Thyroid gland (tissue), 4 donors: ENCODE results near the gene LRRC8E. TPM values are rescaled to one million over a fixed set of nuclear protein-coding genes. Genes with fewer than 3 reads are reported as not detected.

ENCODE experiments used
- DNase-seq, 2 donors: peaks; one replicate each; pipeline ENCODE4 v3.0.0-alpha.2; 2019
- H3K27ac ChIP-seq, 3 donors: fragments of 200-600 bp; sonication (generic); 1 replicate in 2 of 3; 2 replicates in 1 of 3; pipeline ENCODE4 v1.5.1; 2016 to 2019; ENCODE audit warnings: mild to moderate bottlenecking in 1 of 3, moderate library complexity in 1 of 3
- H3K27me3 ChIP-seq: fragments of 200-600 bp; sonication (generic); one replicate; pipeline ENCODE4 v1.5.1; 2019
- H3K36me3 ChIP-seq, 2 donors: fragments of 200-600 bp; sonication (generic); one replicate each; pipeline ENCODE4 v1.5.1; 2016 to 2019
- H3K4me1 ChIP-seq, 2 donors: fragments of 200-600 bp; sonication (generic); one replicate each; pipeline ENCODE4 v1.5.1; 2017 to 2019
- H3K4me3 ChIP-seq, 3 donors: fragments of 200-600 bp; sonication (generic); replicated peaks in 1 of 3; 1 replicate in 2 of 3; 2 replicates in 1 of 3; pipeline ENCODE4 v1.5.1; 2016; ENCODE audit warnings: mild to moderate bottlenecking in 1 of 3
- H3K9me3 ChIP-seq: fragments of 200-600 bp; sonication (generic); one replicate; pipeline ENCODE4 v1.5.1; 2017
- POLR2A ChIP-seq, 2 donors: fragments of 450-650 bp; IDR thresholded peaks; one replicate each; pipeline ENCODE4 v1.6.1; 2017; ENCODE audit warnings: antibody characterized with exemption in 2 of 2, mild to moderate bottlenecking in 2 of 2, moderate library complexity in 1 of 2
- WGBS, 2 donors: methylation state at CpG; one replicate each; pipeline ENCODE4 v1.1.5; 2017; 5-methylcytosine and 5-hydroxymethylcytosine counted together
- intact Hi-C: fragments of 100-400 bp; cut with DNase I; formaldehyde crosslinking; loops from one replicate; pipeline ENCODE4 v1.15.1; 2023
- total RNA-seq, 4 donors: library from RNA; depleted of rRNA; stranded (reverse); fragments of >200 nt; gene quantifications; one replicate each; pipeline ENCODE4 v1.2.3, GENCODE V29; 2016
- TF ChIP-seq, protein P1 (sequence below), 6 experiments: fragments of 200-600 bp in 3 of 6; fragments of 450-650 bp in 3 of 6; sonication (generic) in 3 of 6; IDR thresholded peaks; one replicate each; pipeline ENCODE4 v1.5.1; 2016 to 2019; ENCODE audit warnings: antibody characterized with exemption in 6 of 6, mild to moderate bottlenecking in 2 of 6, inconsistent platforms in 1 of 6, moderate library complexity in 1 of 6

Gene LRRC8E
- total RNA-seq, 4 donors from 2014 or later = 1.4 to 3.3 (median 2.3) TPM

DNA sequence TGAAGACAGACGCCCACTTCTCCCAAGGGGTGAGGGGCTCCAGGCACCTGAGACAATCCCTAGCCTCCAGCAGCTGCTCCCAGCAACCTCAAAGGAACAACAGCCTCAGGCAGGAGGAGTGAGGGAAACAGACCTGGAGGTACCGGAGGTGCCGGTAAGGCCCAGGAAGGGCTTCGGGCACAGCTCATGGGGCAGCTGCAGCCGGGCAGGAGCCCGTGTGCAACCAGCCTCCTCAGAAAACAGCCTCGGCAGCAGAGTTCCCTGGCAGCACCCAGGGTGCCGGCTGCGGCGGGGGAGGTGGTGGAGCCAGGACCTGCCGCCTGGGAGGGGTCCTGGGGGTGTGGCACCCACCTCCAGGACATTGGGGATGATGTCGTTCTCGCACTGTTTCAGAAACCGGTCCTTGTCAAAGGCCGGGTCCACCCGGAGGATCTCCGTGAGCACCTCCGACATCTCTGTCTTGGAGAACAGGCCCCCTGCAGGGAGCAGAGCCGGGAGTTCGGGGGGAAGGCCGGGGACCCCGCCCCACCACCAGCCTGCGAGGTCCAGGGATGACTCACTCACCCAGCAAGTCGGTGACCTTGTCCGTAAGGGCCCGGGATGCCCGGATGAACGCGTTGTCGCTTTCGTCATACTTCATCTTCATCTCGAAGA, 44.1 kb downstream of the LRRC8E start:
- TF ChIP-seq, protein P1, sequence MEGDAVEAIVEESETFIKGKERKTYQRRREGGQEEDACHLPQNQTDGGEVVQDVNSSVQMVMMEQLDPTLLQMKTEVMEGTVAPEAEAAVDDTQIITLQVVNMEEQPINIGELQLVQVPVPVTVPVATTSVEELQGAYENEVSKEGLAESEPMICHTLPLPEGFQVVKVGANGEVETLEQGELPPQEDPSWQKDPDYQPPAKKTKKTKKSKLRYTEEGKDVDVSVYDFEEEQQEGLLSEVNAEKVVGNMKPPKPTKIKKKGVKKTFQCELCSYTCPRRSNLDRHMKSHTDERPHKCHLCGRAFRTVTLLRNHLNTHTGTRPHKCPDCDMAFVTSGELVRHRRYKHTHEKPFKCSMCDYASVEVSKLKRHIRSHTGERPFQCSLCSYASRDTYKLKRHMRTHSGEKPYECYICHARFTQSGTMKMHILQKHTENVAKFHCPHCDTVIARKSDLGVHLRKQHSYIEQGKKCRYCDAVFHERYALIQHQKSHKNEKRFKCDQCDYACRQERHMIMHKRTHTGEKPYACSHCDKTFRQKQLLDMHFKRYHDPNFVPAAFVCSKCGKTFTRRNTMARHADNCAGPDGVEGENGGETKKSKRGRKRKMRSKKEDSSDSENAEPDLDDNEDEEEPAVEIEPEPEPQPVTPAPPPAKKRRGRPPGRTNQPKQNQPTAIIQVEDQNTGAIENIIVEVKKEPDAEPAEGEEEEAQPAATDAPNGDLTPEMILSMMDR (IDR thresholded peaks at IDR 0.05) = no peak
- no peak for TF ChIP-seq POLR2A (IDR thresholded peaks at IDR 0.05)
- WGBS, 2 donors = 95 to 97% methylated on average over 21 to 23 of the region's 32 CpGs
- Histone ChIP-seq H3K4me1 (peaks cover 0 to 37% of the 10 kb centered on the region in 2 donors), H3K4me3 (no peak overlapping the region), H3K27ac (no peak overlapping the region), H3K9me3 (no peaks in the 10 kb centered on the region), H3K27me3 (no peaks in the 10 kb centered on the region), H3K36me3 (peaks cover 65 to 68% of the 10 kb centered on the region in 2 donors)
- DNase-seq = no peak
- intact Hi-C loops = no loop called here

DNA sequence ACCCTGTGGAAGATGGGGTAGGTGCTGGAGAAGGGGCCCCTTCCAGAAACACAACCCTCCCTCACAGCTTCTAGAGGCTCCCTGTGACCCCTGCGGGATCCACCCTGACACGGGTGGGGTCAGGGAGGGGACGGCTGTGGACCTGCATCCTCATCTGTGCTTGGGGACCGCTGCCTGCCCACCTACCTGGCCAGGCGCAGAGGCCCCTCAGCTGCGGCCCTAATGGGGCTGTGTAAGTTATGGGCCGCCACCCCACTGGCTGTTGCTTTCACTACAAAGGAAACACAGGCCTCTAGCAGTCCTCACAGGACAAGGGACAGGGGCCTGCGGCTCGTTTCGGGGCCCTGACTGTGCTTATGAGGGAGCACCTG, 44.6 kb downstream of the LRRC8E start:
- H3K27ac ChIP-seq = no peak overlapping the region
- peaks cover 66 to 73% of the 10 kb centered on the region in 2 donors for H3K36me3 ChIP-seq
- no peaks in the 10 kb centered on the region for H3K9me3 ChIP-seq
- no peaks in the 10 kb centered on the region for H3K27me3 ChIP-seq
- WGBS, 2 donors = 89 to 100% methylated on average over 6 to 10 of the region's 10 CpGs
- no peak overlapping the region for H3K4me3 ChIP-seq
- intact Hi-C loops = no loop called here
- DNase-seq = no peak
- peaks cover 0 to 33% of the 10 kb centered on the region in 2 donors for H3K4me1 ChIP-seq
- TF ChIP-seq, protein P1 (IDR thresholded peaks at IDR 0.05) = no peak
- TF ChIP-seq POLR2A (IDR thresholded peaks at IDR 0.05) = no peak

DNA sequence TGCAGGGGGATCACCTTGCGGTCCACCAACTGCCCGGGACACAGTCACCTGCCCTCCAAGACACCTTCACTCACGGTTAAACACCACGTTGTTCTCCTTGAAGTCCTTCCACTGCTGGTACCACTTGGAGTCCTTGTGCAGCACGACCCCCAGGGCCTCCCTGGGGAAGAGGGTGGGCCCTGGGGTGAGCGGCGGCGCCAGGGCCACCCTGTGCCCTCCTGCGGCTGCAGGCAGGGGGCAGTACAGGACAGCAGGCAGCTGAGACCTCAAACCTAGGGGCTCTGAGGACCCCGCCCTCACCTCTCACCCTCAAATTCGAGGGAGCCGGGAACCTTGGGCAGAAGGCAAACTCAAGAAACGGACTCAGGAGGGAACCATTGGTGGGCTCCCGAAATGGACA, 45.1 kb downstream of the LRRC8E start:
- Histone ChIP-seq H3K36me3 (peaks cover 66 to 74% of the 10 kb centered on the region in 2 donors), H3K9me3 (no peaks in the 10 kb centered on the region), H3K4me1 (peaks cover 0 to 28% of the 10 kb centered on the region in 2 donors), H3K27me3 (no peaks in the 10 kb centered on the region), H3K4me3 (no peak overlapping the region), H3K27ac (no peak overlapping the region)
- DNase-seq = no peak
- intact Hi-C loops = no loop called here
- WGBS, 2 donors = 90 to 91% methylated on average over 14 of the region's 14 CpGs
- TF ChIP-seq POLR2A (IDR thresholded peaks at IDR 0.05) = no peak
- TF ChIP-seq, protein P1 (IDR thresholded peaks at IDR 0.05) = no peak

DNA sequence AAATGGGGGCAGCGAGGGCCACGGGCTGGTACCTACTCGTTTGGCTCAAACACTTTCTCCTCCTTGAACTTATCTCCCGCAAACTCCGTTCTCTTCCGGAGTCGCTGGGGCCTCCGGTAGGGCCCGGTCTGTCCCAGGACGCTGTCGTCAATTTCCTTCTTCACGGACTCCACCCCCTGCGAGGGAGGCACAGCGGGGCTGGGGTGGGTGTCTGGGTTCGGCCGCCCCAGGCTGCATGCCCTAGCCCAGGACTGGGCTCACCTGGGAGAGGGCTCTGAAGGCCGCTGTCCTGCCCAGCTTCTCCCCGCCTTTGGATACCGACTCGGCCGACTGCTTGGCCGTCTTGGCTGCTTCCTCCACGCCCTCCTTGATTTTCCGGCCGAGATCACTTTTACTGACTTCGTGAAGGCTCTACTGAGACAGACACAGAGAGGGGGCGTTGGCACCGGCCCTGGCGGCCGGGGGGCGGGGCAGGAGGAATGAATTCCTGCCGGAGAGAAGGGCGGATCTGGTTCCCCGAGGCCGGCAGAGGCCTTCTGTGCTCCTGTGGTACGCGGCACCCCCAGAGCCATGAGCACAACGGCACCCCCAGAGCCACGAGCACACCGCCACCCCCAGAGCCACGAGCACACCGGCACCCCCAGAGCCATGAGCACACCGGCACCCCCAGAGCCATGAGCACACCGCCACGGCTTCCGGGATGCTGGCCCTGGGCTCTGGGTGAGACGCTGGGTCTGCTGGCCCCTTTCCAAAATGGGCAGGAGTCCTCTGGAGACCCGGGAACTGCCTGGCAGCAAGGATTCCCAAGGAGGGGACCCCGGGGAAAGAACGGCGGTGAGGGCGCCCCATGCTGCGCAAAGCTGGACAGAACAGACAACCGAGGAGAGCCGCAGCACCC, 45.8 kb downstream of the LRRC8E start:
- TF ChIP-seq, protein P1 (IDR thresholded peaks at IDR 0.05) = no peak
- no peak for TF ChIP-seq POLR2A (IDR thresholded peaks at IDR 0.05)
- Histone ChIP-seq H3K9me3 (no peaks in the 10 kb centered on the region), H3K4me3 (no peak overlapping the region), H3K36me3 (peaks cover 66 to 74% of the 10 kb centered on the region in 2 donors), H3K27ac (no peak overlapping the region), H3K27me3 (no peaks in the 10 kb centered on the region), H3K4me1 (peaks cover 6 to 29% of the 10 kb centered on the region in 2 donors)
- no peak for DNase-seq
- 93 to 97% methylated on average over 39 to 54 of the region's 55 CpGs for WGBS, 2 donors
- intact Hi-C loops = no loop called here

DNA sequence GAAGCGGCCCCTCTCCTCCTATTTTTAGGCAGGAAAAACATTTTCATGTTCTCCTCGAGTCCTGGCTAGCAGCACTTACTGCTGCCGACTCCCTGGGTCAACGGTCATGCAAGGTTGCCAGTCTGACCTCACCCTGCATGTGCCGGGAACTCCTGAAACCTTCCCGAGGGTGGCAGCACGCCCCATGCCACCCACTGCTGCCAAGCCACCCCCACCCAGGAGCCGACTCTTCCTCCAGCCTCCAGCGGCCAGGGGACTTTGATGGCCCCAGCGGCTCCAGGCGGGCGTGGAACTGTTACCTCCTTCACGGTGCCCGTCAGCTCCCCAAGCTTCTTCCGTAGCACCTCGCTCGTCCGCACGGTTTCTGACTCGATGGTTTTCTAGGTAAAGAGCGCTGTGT, 46.5 kb downstream of the LRRC8E start:
- H3K9me3 ChIP-seq = no peaks in the 10 kb centered on the region
- 96 to 97% methylated on average over 21 of the region's 21 CpGs for WGBS, 2 donors
- no peaks in the 10 kb centered on the region for H3K27me3 ChIP-seq
- H3K4me1 ChIP-seq = peaks cover 9 to 27% of the 10 kb centered on the region in 2 donors
- no peak for DNase-seq
- TF ChIP-seq, protein P1 (IDR thresholded peaks at IDR 0.05) = no peak
- no peak for TF ChIP-seq POLR2A (IDR thresholded peaks at IDR 0.05)
- peaks cover 66 to 74% of the 10 kb centered on the region in 2 donors for H3K36me3 ChIP-seq
- H3K4me3 ChIP-seq = no peak overlapping the region
- intact Hi-C loops = no loop called here
- no peak overlapping the region for H3K27ac ChIP-seq
